ENCODE data around the gene SIGLEC14. TPM values are rescaled to one million over a fixed set of nuclear protein-coding genes. Genes with fewer than 3 reads are reported as not detected.

The SIGLEC14 gene
- total RNA-seq, 3 donors from 2014 or later: 3.5 to 7.9 TPM; not detected in 1

- Histone ChIP-seq H3K36me3 (ENCODE audit: low read depth) (no peaks in the 10 kb centered on the region), H3K9me3 (no peaks in the 10 kb centered on the region), H3K4me3 (no peak within 1 kb of the TSS), H3K4me1 (ENCODE audit: low read depth) (no peaks in the 10 kb centered on the region)
- intact Hi-C loops (cut with DNase I, micrococcal nuclease): no loop called here
- ATAC-seq (no peak), DNase-seq (no peak)
- no peak for TF ChIP-seq CTCF (IDR thresholded peaks at IDR 0.05)
Observed at GRCh38 chr19:51693260-51693659, 46.6 kb upstream of the SIGLEC14 start, which contains the start of gene SPACA6. Gene SPACA6, plus strand, starts transcription at chr19:51693330. Its CDS starts 197 bp downstream, at chr19:51693527.

GRCh38 chr19:51692468-51692867 is 45.8 kb upstream of the SIGLEC14 start:
- no peaks in the 10 kb centered on the region for H3K36me3 ChIP-seq (ENCODE audit: low read depth)
- no peaks in the 10 kb centered on the region for H3K4me1 ChIP-seq (ENCODE audit: low read depth)
- H3K4me3 ChIP-seq: no peak overlapping the region
- no peak for DNase-seq
- no peak for TF ChIP-seq CTCF (IDR thresholded peaks at IDR 0.05)
- no peak for ATAC-seq
- intact Hi-C loops (cut with DNase I, micrococcal nuclease): no loop called here
- H3K9me3 ChIP-seq: no peaks in the 10 kb centered on the region

GRCh38 chr19:51691584-51692428 is 45.2 kb upstream of the SIGLEC14 start:
- TF ChIP-seq CTCF (IDR thresholded peaks at IDR 0.05): no peak
- intact Hi-C loops (cut with DNase I, micrococcal nuclease): no loop called here
- no peak overlapping the region for H3K4me3 ChIP-seq
- no peaks in the 10 kb centered on the region for H3K36me3 ChIP-seq (ENCODE audit: low read depth)
- no peak for DNase-seq
- H3K4me1 ChIP-seq (ENCODE audit: low read depth): no peaks in the 10 kb centered on the region
- no peak for ATAC-seq
- H3K9me3 ChIP-seq: no peaks in the 10 kb centered on the region

GRCh38 chr19:51691074-51691583 is 44.5 kb upstream of the SIGLEC14 start:
- no peak for DNase-seq
- no peaks in the 10 kb centered on the region for H3K9me3 ChIP-seq
- intact Hi-C loops (cut with DNase I, micrococcal nuclease): no loop called here
- no peak for TF ChIP-seq CTCF (IDR thresholded peaks at IDR 0.05)
- no peaks in the 10 kb centered on the region for H3K4me1 ChIP-seq (ENCODE audit: low read depth)
- no peak for ATAC-seq
- no peak overlapping the region for H3K4me3 ChIP-seq
- no peaks in the 10 kb centered on the region for H3K36me3 ChIP-seq (ENCODE audit: low read depth)

- intact Hi-C loops (cut with DNase I, micrococcal nuclease): no loop called here
- Histone ChIP-seq H3K36me3 (ENCODE audit: low read depth) (no peaks in the 10 kb centered on the region), H3K4me1 (ENCODE audit: low read depth) (no peaks in the 10 kb centered on the region), H3K4me3 (peak overlapping the region; percentile 30), H3K9me3 (no peaks in the 10 kb centered on the region)
- TF ChIP-seq CTCF (IDR thresholded peaks at IDR 0.05): no peak
- DNase-seq: peak; percentile 36 to 66 (median 65)
- peak; percentile 52 for ATAC-seq
Observed at GRCh38 chr19:51690454-51691073, 43.9 kb upstream of the SIGLEC14 start.

Measured in mucosa of descending colon (tissue), 3 donors.